SK-N-SH treated with all-trans-retinoic acid at 6 μM for 48 hours (cell line): Measurements from ENCODE around the gene KCNE3.

Experiments used
- ESRRG ChIP-seq: fragments of 250-450 bp; sonication (Bioruptor Pico); IDR thresholded peaks from 2 replicates; pipeline ENCODE4 v1.6.1; 2021; ENCODE audit warnings: mild to moderate bottlenecking
- TOX ChIP-seq: fragments of 250-450 bp; sonication (Bioruptor Pico); IDR thresholded peaks from 2 replicates; pipeline ENCODE4 v1.8.0; 2021; ENCODE audit warnings: mild to moderate bottlenecking, moderate library complexity, borderline replicate concordance
- ZFP3 ChIP-seq: fragments of 250-450 bp; sonication (Bioruptor Pico); IDR thresholded peaks from 2 replicates; pipeline ENCODE4 v1.5.0; 2020; ENCODE audit warnings: mild to moderate bottlenecking, moderate library complexity

GRCh38 chr11:74466916-74467885, at the start of gene KCNE3:
- no peak for TF ChIP-seq ZFP3 (CRISPR knock-in tag)
- TF ChIP-seq TOX (CRISPR knock-in tag): no peak
- TF ChIP-seq ESRRG (CRISPR knock-in tag): no peak
